HG03066 (cell line): Measurements from ENCODE around the gene HYLS1.
"Not testable (repeated sequence)": the region's sequence is repeated elsewhere in the genome, so short reads cannot be mapped to it uniquely, and the experiment has no call there.

Experiments
- ATAC-seq: cut with Tn5 transposase; IDR thresholded peaks from one replicate; pipeline ENCODE4 v1.9.1; 2021; ENCODE audit warnings: low read depth; ENCODE audit not compliant: unreplicated experiment

HYLS1 gene

GRCh38 chr11:125887373-125888324 is at the start of gene HYLS1:
HYLS1 (plus strand) TSS chr11:125887668; CDS start chr11:125899369, 11,701 bp downstream.
- ATAC-seq = peak; percentile 85

GRCh38 chr11:125842321-125842948 is 45.0 kb upstream of the HYLS1 start:
- no peak for ATAC-seq

GRCh38 chr11:125846188-125846587 is 41.3 kb upstream of the HYLS1 start:
- ATAC-seq = no peak

GRCh38 chr11:125857670-125858069 is 29.8 kb upstream of the HYLS1 start:
- ATAC-seq = not testable (repeated sequence)

GRCh38 chr11:125862786-125863185 is 24.7 kb upstream of the HYLS1 start:
- ATAC-seq = not testable (repeated sequence)

- ATAC-seq = not testable (repeated sequence)
Observed at GRCh38 chr11:125865354-125865753, 22.1 kb upstream of the HYLS1 start.

GRCh38 chr11:125869521-125869920 is 17.9 kb upstream of the HYLS1 start:
- ATAC-seq = no peak

GRCh38 chr11:125871391-125872137 is 15.9 kb upstream of the HYLS1 start:
- ATAC-seq = no peak

- ATAC-seq = no peak
Observed at GRCh38 chr11:125872138-125872491, 15.4 kb upstream of the HYLS1 start.

GRCh38 chr11:125873881-125874555 is 13.4 kb upstream of the HYLS1 start:
- no peak for ATAC-seq

- ATAC-seq = no peak
Observed at GRCh38 chr11:125874556-125875124, 12.8 kb upstream of the HYLS1 start.

- no peak for ATAC-seq
Observed at GRCh38 chr11:125881291-125881690, 6.2 kb upstream of the HYLS1 start.

GRCh38 chr11:125883375-125883774 is 4.1 kb upstream of the HYLS1 start:
- ATAC-seq = no peak

- ATAC-seq = peak; percentile 18
Observed at GRCh38 chr11:125886997-125887372, 483 bp upstream of the HYLS1 start.

- no peak for ATAC-seq
Observed at GRCh38 chr11:125890447-125891100, 3.1 kb downstream of the HYLS1 start.

- ATAC-seq = no peak
Observed at GRCh38 chr11:125892071-125892470, 4.6 kb downstream of the HYLS1 start.

- no peak for ATAC-seq
Observed at GRCh38 chr11:125892994-125893393, 5.5 kb downstream of the HYLS1 start.

- no peak for ATAC-seq
Observed at GRCh38 chr11:125901872-125902271, 14.4 kb downstream of the HYLS1 start.

GRCh38 chr11:125902277-125902926 is 14.9 kb downstream of the HYLS1 start:
- ATAC-seq = peak; percentile 21
